HG02938 (cell line): ENCODE measurements around the gene RRAGD.

Experiments
- ATAC-seq: cut with Tn5 transposase; IDR thresholded peaks from one replicate; pipeline ENCODE4 v1.9.1; 2021; ENCODE audit warnings: mild to moderate bottlenecking, moderate library complexity; ENCODE audit not compliant: unreplicated experiment

RRAGD gene, protein sequence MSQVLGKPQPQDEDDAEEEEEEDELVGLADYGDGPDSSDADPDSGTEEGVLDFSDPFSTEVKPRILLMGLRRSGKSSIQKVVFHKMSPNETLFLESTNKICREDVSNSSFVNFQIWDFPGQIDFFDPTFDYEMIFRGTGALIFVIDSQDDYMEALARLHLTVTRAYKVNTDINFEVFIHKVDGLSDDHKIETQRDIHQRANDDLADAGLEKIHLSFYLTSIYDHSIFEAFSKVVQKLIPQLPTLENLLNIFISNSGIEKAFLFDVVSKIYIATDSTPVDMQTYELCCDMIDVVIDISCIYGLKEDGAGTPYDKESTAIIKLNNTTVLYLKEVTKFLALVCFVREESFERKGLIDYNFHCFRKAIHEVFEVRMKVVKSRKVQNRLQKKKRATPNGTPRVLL

DNA sequence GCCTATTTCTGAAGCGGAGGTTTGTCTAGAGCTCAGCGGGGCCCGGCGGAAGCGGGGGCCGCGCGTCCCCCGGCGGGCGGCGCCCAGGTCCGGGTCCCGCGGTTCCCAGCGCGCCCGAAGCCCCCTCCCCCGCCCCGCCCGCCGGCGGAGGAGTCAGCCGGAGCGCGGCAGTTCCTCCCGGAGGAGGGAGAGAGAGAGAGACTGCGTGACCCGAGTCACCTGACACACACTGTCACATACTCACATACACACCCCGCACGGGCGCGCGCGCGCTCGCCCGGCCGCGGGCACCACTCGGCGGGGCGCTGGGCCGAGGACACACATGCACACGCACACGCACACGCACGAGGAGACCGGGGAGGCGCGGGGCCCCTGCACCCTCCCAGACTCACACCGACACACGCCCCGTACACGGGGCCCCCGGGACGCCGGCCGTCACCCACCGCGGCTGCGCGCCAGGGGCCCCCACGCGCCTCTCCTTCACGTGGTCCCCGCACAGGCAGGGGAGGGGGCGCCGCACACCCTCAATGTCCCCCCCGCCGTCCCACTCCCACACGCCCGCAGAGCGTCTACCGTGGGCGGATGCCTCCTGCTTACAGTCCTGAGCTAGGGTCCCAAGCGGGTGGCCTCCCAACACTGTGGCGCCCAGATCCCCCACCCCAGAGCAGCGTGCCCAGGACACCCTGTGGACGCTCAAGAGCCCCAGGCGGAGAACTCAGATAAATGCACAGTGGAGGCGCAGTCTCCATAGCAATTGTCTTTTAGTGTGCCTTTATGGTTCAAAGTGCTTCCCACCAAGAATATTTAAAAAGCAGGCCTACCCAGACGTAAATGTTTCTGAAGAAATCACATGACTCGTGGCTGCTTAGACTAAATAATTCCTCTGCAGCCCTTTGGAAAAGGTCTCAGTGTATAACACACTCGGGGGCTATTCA lies at the start of gene RRAGD:
RRAGD (minus strand) TSS at position 203 of the 935 bp plus-strand sequence. CDS start 280 bp downstream, outside the sequence.
- ATAC-seq: peak; percentile 63

DNA sequence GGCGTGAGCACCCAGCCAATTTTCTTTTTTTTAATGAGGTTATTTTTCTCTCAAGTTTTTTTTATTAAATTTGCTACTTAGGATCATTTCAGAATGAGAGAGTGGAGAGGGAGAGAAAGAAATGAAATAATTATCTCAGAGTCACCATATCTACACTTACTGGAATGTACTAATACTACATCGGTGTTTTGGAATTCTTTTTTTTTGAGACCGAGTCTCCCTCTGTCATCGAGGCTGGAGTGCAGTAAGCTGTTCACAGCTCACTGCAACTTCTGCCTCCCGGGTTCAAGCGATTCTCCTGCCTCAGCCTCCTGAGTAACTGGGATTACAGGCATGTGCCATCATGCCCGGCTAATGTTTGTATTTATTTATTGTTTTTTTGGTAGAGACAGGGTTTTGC lies 48.6 kb upstream of the RRAGD start:
- ATAC-seq: no peak

DNA sequence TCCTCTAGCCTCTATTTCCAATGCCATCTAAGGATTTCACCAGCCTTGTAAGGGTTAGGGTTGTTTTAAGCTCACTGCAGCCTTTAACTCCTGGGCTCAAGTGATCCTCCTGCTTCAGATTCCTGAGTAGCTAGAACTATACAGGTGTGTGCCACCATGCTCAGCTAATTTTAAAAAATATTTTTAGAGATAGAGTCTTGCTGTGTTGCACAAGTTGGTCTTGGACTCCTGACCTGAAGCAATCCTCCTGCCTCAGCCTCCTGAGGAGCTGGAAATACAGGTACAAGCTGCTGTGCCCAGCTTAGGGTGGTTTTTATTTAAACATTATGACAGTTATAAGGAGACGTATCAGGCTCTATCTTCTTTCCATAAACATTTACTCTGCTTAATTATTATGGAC lies 47.4 kb upstream of the RRAGD start:
- no peak for ATAC-seq

DNA sequence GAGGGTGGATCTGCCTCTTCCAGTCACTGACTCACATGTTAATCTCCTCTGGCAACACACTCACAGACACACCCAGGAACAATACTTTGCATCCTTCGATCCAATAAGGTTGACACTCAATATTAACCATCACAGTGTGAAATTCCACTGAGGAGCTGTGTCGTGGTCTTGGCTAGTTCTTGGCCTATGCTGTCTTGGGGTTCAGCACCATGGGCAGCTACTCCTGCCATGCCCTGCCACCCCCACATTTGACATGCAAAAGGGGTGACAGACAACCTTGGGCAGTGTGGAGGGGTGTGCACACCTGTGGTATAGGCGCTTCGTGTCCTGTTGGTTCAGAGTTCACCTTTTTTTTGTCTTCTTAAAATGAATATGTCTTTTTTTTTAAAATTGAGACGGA lies 46.6 kb upstream of the RRAGD start:
- no peak for ATAC-seq

DNA sequence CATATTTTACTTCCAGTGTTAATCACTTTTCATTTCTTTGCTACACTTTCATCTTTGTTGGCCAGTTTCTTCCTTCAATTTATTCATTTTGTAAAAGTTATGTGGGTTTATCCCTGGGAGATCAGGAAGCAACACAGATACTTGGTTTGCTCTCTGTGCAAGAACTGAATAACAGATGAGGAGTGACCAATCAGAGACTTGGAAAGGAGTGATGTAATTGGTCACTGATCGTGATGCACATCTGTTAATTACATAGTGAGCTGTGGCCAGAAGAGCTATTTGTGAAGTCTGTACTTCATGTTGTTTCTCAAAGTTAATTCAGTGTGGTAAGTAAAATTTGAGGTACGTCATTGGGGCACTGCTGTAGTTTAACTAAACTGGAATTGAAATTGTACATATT lies 42.2 kb upstream of the RRAGD start:
- ATAC-seq: no peak

DNA sequence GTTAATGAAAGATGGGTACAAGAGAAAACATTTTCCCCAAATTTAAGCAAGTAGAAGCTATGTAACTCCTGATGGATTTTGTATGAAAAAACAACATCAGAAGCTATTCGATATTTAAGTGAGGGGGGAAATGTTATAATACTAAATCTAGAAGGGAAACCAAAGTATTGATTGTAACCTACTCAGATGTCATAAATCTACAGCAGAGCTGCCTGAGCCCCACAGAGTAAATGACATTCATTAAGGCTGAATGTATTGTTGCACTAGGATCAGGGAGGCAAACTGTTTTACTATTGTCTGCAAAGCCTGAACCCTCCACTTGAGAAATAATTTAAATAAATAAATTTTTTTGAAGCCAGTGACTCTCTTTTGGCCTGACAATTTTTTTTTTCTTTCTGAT lies 40.2 kb upstream of the RRAGD start:
- ATAC-seq: no peak

DNA sequence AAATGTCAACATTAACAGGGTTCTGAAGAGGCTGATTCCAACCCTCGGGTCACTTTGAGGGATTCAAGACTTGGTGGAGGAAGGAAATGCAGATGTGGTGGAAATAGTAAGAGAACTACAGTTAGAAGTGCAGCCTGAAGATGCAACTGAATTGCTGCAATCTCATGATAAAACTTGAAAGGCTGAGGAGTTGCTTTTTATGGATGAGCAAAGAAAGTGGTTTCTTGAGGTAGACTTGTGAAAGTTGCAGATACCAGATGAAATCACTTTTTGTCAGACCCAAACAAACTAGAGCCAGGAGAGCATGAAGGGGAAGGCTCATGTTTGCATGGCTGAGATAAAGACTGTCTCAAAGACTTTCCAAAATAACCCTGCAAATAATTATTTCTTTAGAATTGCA lies 37.1 kb upstream of the RRAGD start:
- no peak for ATAC-seq

DNA sequence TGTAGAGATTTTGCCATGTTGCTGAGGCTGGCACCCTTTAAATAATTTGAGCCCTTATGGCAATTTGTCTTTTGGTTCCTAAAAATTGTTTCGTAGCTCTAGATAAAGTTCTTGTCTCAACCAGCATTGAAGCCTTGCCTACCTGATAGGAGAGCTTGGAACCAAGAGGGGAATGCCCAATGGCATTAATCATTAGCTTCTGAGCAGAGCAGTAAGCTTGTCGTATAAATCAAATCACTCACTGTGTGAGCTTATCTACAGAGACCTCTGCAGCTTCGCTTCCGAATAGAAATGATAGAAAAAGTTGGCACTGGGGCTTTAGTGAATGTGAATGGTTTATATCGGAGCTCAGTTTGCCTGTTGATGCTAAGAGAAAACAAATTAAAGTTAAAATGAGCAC lies 31.6 kb upstream of the RRAGD start:
- no peak for ATAC-seq

DNA sequence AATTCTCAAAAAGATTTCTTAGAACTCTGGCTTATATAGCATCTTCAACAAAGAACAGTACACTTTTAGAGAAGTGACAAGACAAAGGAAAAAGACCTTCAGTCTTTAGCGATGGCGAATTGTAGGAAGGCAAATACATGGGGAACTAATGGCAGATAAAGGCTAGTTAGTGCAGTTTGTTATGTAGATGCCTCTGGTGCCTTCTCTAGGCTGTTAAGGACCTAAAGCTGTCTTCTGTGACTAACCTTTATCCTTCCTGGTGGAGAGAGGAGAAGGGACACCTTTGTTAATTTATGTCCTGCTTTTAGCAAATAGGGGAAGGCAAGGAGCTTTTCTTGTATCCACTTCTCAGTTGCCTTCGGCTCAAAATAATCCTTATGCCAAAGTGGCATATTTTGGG lies 28.1 kb upstream of the RRAGD start:
- no peak for ATAC-seq

DNA sequence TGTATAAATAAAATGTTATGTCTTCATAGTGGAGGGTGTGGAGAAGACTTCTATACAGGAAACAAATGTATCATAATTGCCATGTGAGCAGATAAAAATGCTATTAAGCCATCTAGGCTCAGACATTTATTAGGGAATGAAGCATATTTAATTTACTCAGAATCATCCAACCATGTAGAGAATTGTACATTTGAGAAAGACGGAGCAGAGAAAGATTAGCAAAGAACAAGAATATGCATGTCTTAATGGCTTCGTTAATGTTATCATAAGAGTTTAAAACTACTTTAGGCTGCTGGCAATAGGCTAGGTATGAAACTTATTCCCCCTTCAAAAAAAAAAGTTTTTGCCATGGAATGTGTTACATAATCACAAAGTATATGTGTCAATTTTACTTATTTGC lies 26.9 kb upstream of the RRAGD start:
- ATAC-seq: no peak

DNA sequence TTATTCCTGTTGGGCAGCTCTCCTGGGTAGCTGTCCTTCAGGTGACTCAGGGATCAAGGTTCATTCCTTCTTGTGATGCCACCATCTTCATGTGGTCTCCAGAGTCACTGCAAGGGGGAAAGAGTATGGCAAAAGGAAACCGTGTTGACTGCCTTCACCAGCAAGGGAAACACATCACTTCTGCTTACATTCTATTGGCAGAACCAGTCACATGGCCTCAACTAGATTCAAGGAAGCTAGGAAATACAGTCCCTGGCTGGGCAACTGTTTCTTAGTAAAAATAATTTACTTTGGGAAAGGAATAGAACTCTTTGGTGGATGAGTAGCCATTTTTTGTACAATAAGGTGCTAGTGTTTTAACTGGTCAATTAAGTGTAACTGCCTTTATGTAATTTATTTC lies 26.2 kb upstream of the RRAGD start:
- no peak for ATAC-seq

DNA sequence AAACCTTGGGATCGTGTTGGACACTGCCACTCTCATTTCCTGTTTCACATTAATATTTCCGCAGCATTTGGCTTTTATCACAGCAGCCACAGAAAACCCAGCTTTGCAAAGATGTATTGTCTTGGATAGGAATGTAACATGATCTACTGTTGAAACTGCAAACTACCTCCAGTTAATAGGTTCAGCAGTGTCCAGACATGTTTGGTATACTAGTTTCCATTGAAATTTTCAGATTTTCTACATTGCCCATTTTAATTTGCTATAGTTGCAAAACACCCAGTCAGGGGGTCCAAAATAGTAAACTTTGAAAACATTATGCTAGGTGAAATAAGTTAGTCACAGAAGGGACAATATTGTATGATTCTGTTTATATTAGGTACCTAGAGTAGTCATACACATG lies 24.2 kb upstream of the RRAGD start:
- no peak for ATAC-seq

DNA sequence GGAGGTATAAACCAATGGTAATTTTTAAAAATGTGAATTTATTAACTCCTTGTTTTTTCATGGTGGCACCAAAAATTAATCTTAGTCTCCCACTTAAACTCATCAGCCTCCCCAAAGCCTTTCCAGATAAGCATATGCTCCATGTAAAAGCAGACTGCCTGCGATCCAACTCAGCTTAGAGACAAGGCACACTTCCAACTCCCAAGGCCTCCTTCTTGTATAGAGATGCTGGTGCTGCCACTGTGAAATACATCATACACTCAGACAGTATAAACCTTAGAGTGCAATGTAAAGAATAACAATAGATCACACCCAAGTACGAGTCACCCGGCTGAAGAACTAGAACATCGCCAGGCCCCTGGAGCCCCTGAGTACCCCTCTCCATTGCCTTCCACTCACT lies 22.9 kb upstream of the RRAGD start:
- ATAC-seq: no peak

DNA sequence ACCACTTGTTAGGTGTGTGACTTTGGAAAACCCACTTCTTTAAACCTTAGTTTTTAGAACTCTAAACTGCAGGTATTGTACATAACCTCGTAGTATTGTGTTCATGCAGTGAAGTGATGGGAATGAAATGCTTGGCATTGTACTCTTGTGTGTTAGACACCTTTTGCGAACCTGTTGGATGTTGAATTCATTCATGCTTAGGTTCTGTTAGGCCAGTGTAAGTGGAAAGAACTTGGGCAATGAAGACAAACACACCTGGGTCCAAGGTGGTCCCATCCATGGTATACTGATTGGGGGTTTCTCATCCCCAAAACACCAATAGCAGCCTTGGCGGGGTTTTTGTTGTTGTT lies 22.1 kb upstream of the RRAGD start:
- no peak for ATAC-seq

DNA sequence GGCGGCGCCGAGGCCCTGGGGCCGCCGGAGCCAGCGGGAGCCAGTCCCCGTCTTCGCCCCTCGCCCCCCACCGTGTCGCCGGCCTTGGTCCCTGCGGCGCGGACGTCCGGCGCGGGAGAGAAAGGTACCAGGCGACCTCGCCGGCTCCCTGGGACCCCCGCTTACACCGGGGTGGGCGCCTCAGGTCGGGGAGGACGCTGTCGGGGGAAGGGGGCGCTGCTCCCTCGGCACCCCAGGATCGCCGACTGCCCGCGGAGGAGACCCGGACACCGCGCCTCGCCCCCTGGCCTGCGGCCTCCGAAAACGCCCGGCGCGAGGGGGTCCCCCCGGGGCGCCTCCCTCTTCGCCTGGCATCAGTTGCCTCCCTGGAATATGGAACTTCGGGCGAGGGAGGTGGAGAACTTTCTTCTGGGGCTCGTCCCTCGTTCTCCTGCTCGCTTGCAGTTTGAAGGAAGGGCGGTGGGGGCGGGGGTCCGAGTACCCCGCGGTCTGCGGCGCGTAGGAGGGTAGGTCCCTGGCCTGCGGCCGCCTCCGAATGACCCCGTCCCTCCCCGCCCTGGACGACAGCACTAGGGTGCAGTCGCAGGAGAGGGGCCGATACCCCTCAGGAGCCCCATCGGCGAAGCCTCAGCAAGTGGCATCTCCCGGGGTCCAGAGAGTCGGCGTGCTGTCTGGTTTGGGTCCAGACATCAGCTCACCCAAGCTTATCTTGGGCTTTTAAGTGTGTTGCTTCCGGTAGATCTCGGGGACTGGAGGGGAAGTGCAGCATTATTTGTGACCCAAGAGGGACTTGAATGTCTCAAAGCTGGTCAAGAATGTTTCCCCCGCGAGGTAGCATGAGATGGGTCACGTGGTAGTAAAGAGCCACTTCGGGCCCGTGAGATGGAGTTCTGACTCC lies 21.4 kb upstream of the RRAGD start:
- ATAC-seq: peak; percentile 46

DNA sequence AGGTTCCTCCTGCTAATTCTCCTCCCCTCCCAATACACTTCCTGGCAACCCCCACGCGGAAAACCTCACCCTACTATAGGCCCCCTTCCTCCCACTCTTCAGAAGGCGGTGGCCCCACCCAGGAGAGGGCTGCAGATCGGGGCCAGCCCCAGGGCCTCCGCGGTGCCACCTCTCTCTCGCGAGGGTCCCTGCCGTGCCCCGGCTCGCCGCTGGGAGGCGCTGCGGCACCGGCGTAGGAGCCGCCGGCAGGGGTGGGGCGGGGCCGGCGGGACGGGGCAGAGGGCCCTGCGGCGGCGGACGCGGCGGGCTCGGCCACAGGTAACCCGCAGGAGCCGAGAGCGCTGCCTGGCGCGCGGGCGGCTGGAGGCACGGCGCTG lies 20.8 kb upstream of the RRAGD start, which contains the start of gene ANKRD6:
ANKRD6 (plus strand) TSS at position 278 of the 377 bp plus-strand sequence. CDS start 133,825 bp downstream, outside the sequence.
- ATAC-seq: peak; percentile 76

DNA sequence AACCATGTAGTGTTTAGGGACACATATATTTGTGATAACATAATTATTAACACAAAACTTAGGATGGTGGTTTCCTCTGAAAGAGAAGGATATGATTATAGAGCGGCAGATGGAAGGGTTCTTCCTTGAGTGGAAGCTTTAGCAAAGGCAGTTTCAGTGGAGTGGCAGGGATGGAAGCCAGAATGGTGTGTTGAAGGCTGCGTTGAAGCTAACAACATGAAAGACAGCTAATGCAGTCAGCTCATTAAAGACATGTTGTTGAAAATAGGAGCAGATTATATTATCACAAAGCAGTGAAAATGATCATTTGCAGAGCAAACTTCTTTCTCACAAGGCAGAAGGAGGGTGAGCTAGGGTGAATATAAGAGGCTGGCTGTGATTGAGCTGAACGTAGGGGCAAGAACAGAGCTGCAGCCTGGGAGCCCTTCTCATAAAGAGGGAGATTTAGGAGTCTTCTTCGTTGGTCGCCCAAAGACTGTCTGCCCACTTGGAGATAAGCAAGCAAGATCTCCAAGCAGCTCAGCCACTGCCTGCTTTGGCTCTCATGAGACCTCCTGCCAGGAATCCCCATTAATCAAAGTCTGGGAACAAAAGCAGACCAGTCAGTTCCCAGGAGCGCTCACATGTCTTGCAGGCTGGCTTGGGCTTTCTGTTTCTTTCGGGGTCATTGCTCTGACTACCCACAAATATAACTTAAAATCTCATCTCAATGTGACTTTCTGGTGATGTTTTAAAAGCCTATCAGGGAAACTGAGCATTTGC lies 18.3 kb upstream of the RRAGD start:
- no peak for ATAC-seq

DNA sequence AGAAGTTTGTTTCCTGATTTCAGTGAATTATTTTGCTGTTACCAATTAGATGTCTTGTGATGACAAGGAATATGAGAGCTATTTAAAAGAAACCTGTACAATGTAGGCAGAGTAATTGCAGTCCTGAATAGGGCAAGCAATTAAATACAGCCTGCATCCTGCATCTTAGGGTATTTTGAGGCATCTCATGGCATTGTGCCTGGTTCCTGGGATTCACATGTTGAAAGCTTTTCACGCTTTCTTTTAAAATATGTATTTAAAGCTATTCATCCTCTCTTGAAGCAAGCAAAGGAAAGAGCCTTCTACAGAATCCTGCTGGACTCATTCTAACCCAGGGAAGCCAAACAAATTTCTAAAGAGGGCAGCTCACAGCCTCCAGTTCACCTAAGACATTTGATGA lies 4.7 kb upstream of the RRAGD start:
- ATAC-seq: no peak

DNA sequence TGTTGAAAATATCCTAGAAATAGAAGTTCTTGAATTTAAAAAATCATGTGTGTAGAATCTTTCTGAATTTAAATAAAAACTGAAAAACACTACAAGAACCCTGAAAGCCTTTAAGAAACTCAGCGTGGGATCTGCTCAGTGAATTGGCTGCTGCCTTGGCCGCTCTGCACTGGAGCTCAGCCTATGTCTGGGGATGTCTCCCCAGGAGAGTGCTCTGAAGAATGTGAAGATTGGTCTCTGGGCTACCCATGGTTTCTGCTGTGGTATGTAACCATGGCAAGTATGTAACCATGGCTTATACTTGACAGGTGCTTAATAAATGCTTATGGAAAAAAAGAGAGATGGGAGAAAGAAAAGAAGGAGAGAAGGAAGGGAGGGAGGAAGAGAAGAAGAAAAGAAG lies 3.1 kb upstream of the RRAGD start:
- no peak for ATAC-seq

DNA sequence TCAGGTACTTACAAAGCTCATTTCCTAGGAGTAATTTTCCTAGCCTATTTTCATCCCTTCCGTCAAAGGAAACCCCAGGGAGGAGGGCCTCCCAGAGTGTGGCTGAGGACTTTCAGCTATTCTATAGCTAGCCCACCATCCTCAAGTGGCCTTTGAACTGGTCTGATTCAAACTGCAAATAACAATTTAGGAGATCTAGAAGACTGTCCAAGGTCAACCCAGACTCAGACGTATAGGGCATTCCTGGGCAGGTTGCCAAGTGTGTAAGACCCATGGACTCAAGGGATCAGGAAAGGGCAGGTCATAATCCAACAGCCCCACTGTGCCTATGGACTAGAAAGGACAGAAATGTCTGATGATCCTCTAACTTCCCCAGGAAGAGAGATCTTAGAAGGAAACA lies 2.1 kb upstream of the RRAGD start:
- ATAC-seq: no peak
